ENCODE measurements around the gene IFITM2. TPM values are rescaled to one million over a fixed set of nuclear protein-coding genes. Genes with fewer than 3 reads are reported as not detected.
"Not testable (repeated sequence)": the region's sequence is repeated elsewhere in the genome, so short reads cannot be mapped to it uniquely, and the experiment has no call there.

The IFITM2 gene
- total RNA-seq, 1 experiment from 2014 or later: 16.3 TPM

- Histone ChIP-seq H3K9me3 (replicated peaks) (no peaks in the 10 kb centered on the region), H3K27me3 (replicated peaks) (0 out of 2 replicates have a peak, but pooled peaks cover 3% of the 10 kb centered on the region), H3K36me3 (no peaks in the 10 kb centered on the region), H3K4me3 (no peak overlapping the region), H3K27ac (no peak overlapping the region), H3K4me1 (replicated peaks) (no peaks in the 10 kb centered on the region)
- DNase-seq (ENCODE audit: low read depth in 1 of 2, low spot score in 2 of 2): no peak
Measured at GRCh38 chr11:336659-337198, 29.1 kb downstream of the IFITM2 start.

- Histone ChIP-seq H3K27ac (no peak overlapping the region), H3K36me3 (no peaks in the 10 kb centered on the region), H3K9me3 (replicated peaks) (no peaks in the 10 kb centered on the region), H3K4me1 (replicated peaks) (0 out of 2 replicates have a peak, but pooled peaks cover 7% of the 10 kb centered on the region), H3K27me3 (replicated peaks) (0 out of 2 replicates have a peak, but pooled peaks cover 3% of the 10 kb centered on the region), H3K4me3 (no peak overlapping the region)
- DNase-seq (ENCODE audit: low read depth in 1 of 2, low spot score in 2 of 2): no peak
Measured at GRCh38 chr11:337711-338110, 30.1 kb downstream of the IFITM2 start.

- H3K4me3 ChIP-seq: no peak overlapping the region
- 0 out of 2 replicates have a peak, but pooled peaks cover 8% of the 10 kb centered on the region for H3K4me1 ChIP-seq (replicated peaks)
- no peak for DNase-seq (ENCODE audit: low read depth in 1 of 2, low spot score in 2 of 2)
- H3K9me3 ChIP-seq (replicated peaks): no peaks in the 10 kb centered on the region
- no peak overlapping the region for H3K27ac ChIP-seq
- H3K27me3 ChIP-seq (replicated peaks): 0 out of 2 replicates have a peak, but pooled peaks cover 3% of the 10 kb centered on the region
- H3K36me3 ChIP-seq: no peaks in the 10 kb centered on the region
Measured at GRCh38 chr11:339963-340362, 32.3 kb downstream of the IFITM2 start.

GRCh38 chr11:340539-341512 lies 33.2 kb downstream of the IFITM2 start:
- Histone ChIP-seq H3K27ac (no peak overlapping the region), H3K36me3 (no peaks in the 10 kb centered on the region), H3K4me1 (replicated peaks) (0 out of 2 replicates have a peak, but pooled peaks cover 8% of the 10 kb centered on the region), H3K27me3 (replicated peaks) (0 out of 2 replicates have a peak, but pooled peaks cover 3% of the 10 kb centered on the region), H3K4me3 (no peak overlapping the region), H3K9me3 (replicated peaks) (no peaks in the 10 kb centered on the region)
- DNase-seq (ENCODE audit: low read depth in 1 of 2, low spot score in 2 of 2): no peak

- Histone ChIP-seq H3K36me3 (no peaks in the 10 kb centered on the region), H3K9me3 (replicated peaks) (no peaks in the 10 kb centered on the region), H3K4me1 (replicated peaks) (0 out of 2 replicates have a peak, but pooled peaks cover 8% of the 10 kb centered on the region), H3K27ac (no peak overlapping the region), H3K4me3 (no peak overlapping the region), H3K27me3 (replicated peaks) (0 out of 2 replicates have a peak, but pooled peaks cover 3% of the 10 kb centered on the region)
- DNase-seq (ENCODE audit: low read depth in 1 of 2, low spot score in 2 of 2): no peak
Measured at GRCh38 chr11:342328-342727, 34.7 kb downstream of the IFITM2 start.

GRCh38 chr11:344836-345578 lies 37.4 kb downstream of the IFITM2 start:
- H3K4me1 ChIP-seq (replicated peaks): 0 out of 2 replicates have a peak, but pooled peaks cover 8% of the 10 kb centered on the region
- H3K27me3 ChIP-seq (replicated peaks): no peaks in the 10 kb centered on the region
- no peak for DNase-seq (ENCODE audit: low read depth in 1 of 2, low spot score in 2 of 2)
- no peaks in the 10 kb centered on the region for H3K36me3 ChIP-seq
- no peak overlapping the region for H3K4me3 ChIP-seq
- no peak overlapping the region for H3K27ac ChIP-seq
- H3K9me3 ChIP-seq (replicated peaks): no peaks in the 10 kb centered on the region

GRCh38 chr11:346529-346928 lies 38.9 kb downstream of the IFITM2 start:
- no peaks in the 10 kb centered on the region for H3K9me3 ChIP-seq (replicated peaks)
- DNase-seq (ENCODE audit: low read depth in 1 of 2, low spot score in 2 of 2): no peak
- no peak overlapping the region for H3K4me3 ChIP-seq
- H3K27ac ChIP-seq: no peak overlapping the region
- H3K27me3 ChIP-seq (replicated peaks): no peaks in the 10 kb centered on the region
- no peaks in the 10 kb centered on the region for H3K36me3 ChIP-seq
- H3K4me1 ChIP-seq (replicated peaks): 0 out of 2 replicates have a peak, but pooled peaks cover 8% of the 10 kb centered on the region

- not testable (repeated sequence) for H3K4me1 ChIP-seq (replicated peaks); DNase-seq (ENCODE audit: low read depth in 1 of 2, low spot score in 2 of 2); H3K9me3 ChIP-seq (replicated peaks); H3K36me3 ChIP-seq; H3K27me3 ChIP-seq (replicated peaks); H3K27ac ChIP-seq; H3K4me3 ChIP-seq
Measured at GRCh38 chr11:349270-349954, 41.8 kb downstream of the IFITM2 start.

- H3K9me3 ChIP-seq (replicated peaks); DNase-seq (ENCODE audit: low read depth in 1 of 2, low spot score in 2 of 2); H3K27me3 ChIP-seq (replicated peaks); H3K4me1 ChIP-seq (replicated peaks); H3K36me3 ChIP-seq; H3K4me3 ChIP-seq; H3K27ac ChIP-seq: not testable (repeated sequence)
Measured at GRCh38 chr11:350033-350722, 42.6 kb downstream of the IFITM2 start.

- no peak overlapping the region for H3K4me3 ChIP-seq
- H3K4me1 ChIP-seq (replicated peaks): peaks cover 8% of the 10 kb centered on the region
- no peaks in the 10 kb centered on the region for H3K9me3 ChIP-seq (replicated peaks)
- no peak overlapping the region for H3K27ac ChIP-seq
- no peaks in the 10 kb centered on the region for H3K36me3 ChIP-seq
- H3K27me3 ChIP-seq (replicated peaks): no peaks in the 10 kb centered on the region
- DNase-seq (ENCODE audit: low read depth in 1 of 2, low spot score in 2 of 2): no peak
Measured at GRCh38 chr11:350723-351255, 43.2 kb downstream of the IFITM2 start.

GRCh38 chr11:351411-351810 lies 43.8 kb downstream of the IFITM2 start:
- no peaks in the 10 kb centered on the region for H3K36me3 ChIP-seq
- no peaks in the 10 kb centered on the region for H3K27me3 ChIP-seq (replicated peaks)
- H3K9me3 ChIP-seq (replicated peaks): no peaks in the 10 kb centered on the region
- no peak overlapping the region for H3K27ac ChIP-seq
- H3K4me3 ChIP-seq: no peak overlapping the region
- DNase-seq (ENCODE audit: low read depth in 1 of 2, low spot score in 2 of 2): no peak
- H3K4me1 ChIP-seq (replicated peaks): peaks cover 9% of the 10 kb centered on the region

- Histone ChIP-seq H3K27ac (no peak overlapping the region), H3K36me3 (no peaks in the 10 kb centered on the region; the same call in 1 of the 2 replicates), H3K27me3 (replicated peaks) (no peaks in the 10 kb centered on the region), H3K9me3 (replicated peaks) (no peaks in the 10 kb centered on the region), H3K4me3 (no peak overlapping the region), H3K4me1 (replicated peaks) (peaks cover 9% of the 10 kb centered on the region)
- DNase-seq (ENCODE audit: low read depth in 1 of 2, low spot score in 2 of 2): no peak
Measured at GRCh38 chr11:352456-353031, 44.9 kb downstream of the IFITM2 start.
